Psoas muscle (tissue), 8 donors: ENCODE measurements around the gene CMSS1. TPM values are rescaled to one million over a fixed set of nuclear protein-coding genes. Genes with fewer than 3 reads are reported as not detected.
A peak's percentile ranks its signal among the peaks of the same experiment; 100 is the strongest.

ENCODE experiments used
- ATAC-seq, 4 donors: fragments of 200-7000 bp; cut with Tn5 transposase; one replicate each; pipeline ENCODE4 v1.9.1; 2020; ENCODE audit warnings: moderate library complexity in 3 of 4, mild to moderate bottlenecking in 2 of 4
- DNase-seq, 2 donors: peaks; one replicate each; pipeline ENCODE4 v3.0.0-alpha.2; 2020
- H3K27ac ChIP-seq: fragments of 200-600 bp; one replicate; pipeline ENCODE4 v1.8.0; 2022
- H3K27me3 ChIP-seq, 3 donors: fragments of 200-600 bp in 1 of 3; one replicate each; pipeline versions ENCODE4 v1.6.1 to v1.8.0; 2013 to 2022; ENCODE audit warnings: low read length in 2 of 3, mild to moderate bottlenecking in 2 of 3, moderate library complexity in 1 of 3; ENCODE audit not compliant: insufficient read depth in 3 of 3
- H3K36me3 ChIP-seq, 2 donors: fragments of 200-600 bp in 1 of 2; one replicate each; pipeline versions ENCODE4 v1.6.1 to v1.8.0; 2013 to 2022; ENCODE audit warnings: low read depth in 1 of 2, mild to moderate bottlenecking in 1 of 2, moderate library complexity in 1 of 2; ENCODE audit not compliant: insufficient read depth in 1 of 2
- H3K4me1 ChIP-seq: fragments of 200-600 bp; one replicate; pipeline ENCODE4 v1.8.0; 2022
- H3K4me3 ChIP-seq: fragments of 200-600 bp; one replicate; pipeline ENCODE4 v1.8.0; 2022; ENCODE audit warnings: mild to moderate bottlenecking
- H3K9me3 ChIP-seq: fragments of 200-600 bp; one replicate; pipeline ENCODE4 v1.8.0; 2022
- CTCF ChIP-seq: fragments of 200-600 bp; IDR thresholded peaks from one replicate; pipeline ENCODE4 v1.8.0; 2022; ENCODE audit warnings: antibody characterized with exemption
- WGBS, 3 donors: extraction: QIAGEN DNeasy Blood & Tissue Kit; methylation state at CpG; one replicate each; pipeline versions ENCODE4 v1.1.6 to v1.1.7; 2013; 5-methylcytosine and 5-hydroxymethylcytosine counted together
- intact Hi-C, 2 donors: fragments of 100-400 bp; cut with DNase I; formaldehyde crosslinking; loops; one replicate each; pipeline versions ENCODE4 v1.11.0 to v1.14.2; 2022
- polyA plus RNA-seq, 3 donors: library from polyadenylated mRNA; stranded (reverse); fragments of 200-250 nt; gene quantifications; one replicate each; pipeline ENCODE4 v1.2.3, GENCODE V29; 2013
- total RNA-seq, 4 donors: library from RNA; stranded (reverse); fragmentation: NEBNext Ultra II Directional in 2 of 4; extraction: Animal tissue kit (Norgen Biotek cat#: 25700) in 2 of 4; gene quantifications; one replicate each; pipeline versions ENCODE4 v1.2.1 to v1.2.4, GENCODE V29; 2021 to 2023
- donor health status: healthy with polysubstance abuse.
- donor health status: DM: no; HTN: no; CAD: no; lungs with moderate emphysema.
- donor health status: Bipolar disorder and iron deficiency.
- donor health status: healthy.
- donor health status: DM: yes; HTN: yes; CAD: no.
- donor health status: DM: no; HTN: no; CAD: no.
- donor health status: DM: no; HTN: no; CAD: no.
- donor health status: DM: yes; HTN: yes; CAD: no.

CMSS1 gene
- total and polyA plus RNA-seq, 7 donors = 18.4 to 174 (median 58.8) TPM

DNA sequence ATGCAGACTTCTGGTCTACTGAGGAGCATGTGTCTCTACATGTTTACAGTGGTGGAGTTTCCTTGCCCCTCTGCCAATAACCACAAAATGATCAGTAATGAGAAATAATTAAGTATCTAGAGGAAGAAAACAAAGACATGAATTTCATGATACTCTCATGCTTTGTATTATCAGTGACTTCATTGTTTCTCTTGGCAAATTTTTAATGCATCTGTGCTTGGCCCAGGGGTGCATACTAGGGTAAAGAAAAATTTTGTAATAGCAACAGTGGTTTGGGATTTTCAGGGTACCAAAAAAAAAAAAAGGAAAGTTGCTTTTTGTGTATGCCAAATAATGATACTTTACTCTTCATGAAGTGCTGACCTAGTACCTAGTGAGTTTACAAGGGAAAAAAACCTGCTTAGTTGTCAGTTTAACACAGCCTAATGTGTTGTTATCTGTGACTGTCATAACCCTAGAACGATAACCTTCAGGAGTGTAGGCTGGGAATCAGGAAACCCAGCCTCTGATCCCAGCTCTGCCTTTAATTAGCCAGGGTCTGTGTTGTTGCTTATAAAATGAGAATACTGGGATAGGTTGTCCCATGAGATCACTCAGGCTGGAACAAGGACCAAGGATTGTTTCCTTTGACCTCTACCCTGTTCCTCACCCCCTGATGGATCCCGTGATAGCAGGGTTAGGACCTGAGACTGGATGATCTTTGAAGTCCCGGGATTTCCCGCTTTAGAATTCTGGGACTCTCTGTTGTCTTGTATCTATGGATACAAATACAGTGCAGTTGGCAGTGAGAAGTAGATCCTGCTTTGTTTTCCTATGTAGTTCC, 117.5 kb downstream of the CMSS1 start:
- TF ChIP-seq CTCF = no peak
- 28 to 34% (median 31%) methylated on average over 4 of the region's 4 CpGs for WGBS, 3 donors
- H3K36me3 ChIP-seq = peaks cover 0 to 4% of the 10 kb centered on the region in 2 donors
- DNase-seq (no peak), ATAC-seq (peak in 3 of 4 donors; percentile 5 to 16 (median 10))
- peaks cover 44% of the 10 kb centered on the region for H3K4me1 ChIP-seq
- intact Hi-C loops = no loop called here
- peak overlapping the region; percentile 61 for H3K27ac ChIP-seq
- no peaks in the 10 kb centered on the region for H3K9me3 ChIP-seq
- no peaks in the 10 kb centered on the region for H3K27me3 ChIP-seq
- H3K4me3 ChIP-seq = no peak overlapping the region

DNA sequence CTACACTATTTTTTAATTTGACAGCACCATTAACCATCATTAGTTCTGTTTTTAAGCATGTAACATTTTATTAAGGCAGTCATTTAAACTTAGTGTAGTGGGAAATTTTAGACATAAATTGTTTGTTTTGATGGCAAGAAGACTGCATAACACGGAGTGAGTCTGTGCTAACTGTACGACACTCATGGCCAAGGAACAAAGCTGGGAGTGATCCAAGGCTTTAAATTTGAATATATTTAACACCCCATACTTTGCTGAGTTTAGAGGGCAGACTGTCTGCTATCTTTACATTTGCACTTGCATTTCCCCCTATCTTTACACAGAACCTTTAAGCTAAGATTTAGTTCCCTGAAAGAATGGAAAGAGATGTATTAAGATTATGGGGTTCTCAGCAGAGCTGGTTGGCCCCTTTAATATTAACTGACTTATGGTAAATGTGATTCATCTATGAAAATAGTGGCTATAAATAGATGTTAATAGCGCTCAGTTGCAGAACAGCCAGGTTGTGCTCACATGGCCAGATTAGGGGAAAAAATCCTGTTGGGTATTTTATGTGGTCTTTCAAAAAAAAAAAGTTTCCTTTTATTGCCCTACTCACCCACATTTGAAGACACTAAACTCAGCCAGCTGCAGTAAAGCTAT, 120.7 kb downstream of the CMSS1 start:
- Histone ChIP-seq H3K4me3 (no peak overlapping the region), H3K4me1 (peaks cover 45% of the 10 kb centered on the region), H3K36me3 (no peaks in the 10 kb centered on the region), H3K27ac (peak overlapping the region; percentile 50), H3K9me3 (no peaks in the 10 kb centered on the region), H3K27me3 (no peaks in the 10 kb centered on the region)
- no peak for TF ChIP-seq CTCF
- DNase-seq (no peak), ATAC-seq (peak; percentile 36 to 70 (median 56))
- WGBS, 3 donors = 37 to 72% (median 42%) methylated on average over 3 of the region's 3 CpGs
- intact Hi-C loops = no loop called here

GRCh38 chr3:99939876-99940275, 122.2 kb downstream of the CMSS1 start:
- no peaks in the 10 kb centered on the region for H3K36me3 ChIP-seq
- H3K4me1 ChIP-seq = peaks cover 55% of the 10 kb centered on the region
- intact Hi-C loops = no loop called here
- DNase-seq = no peak
- no peak overlapping the region for H3K4me3 ChIP-seq
- H3K27me3 ChIP-seq = no peaks in the 10 kb centered on the region
- peak overlapping the region; percentile 50 for H3K27ac ChIP-seq
- no peaks in the 10 kb centered on the region for H3K9me3 ChIP-seq
- WGBS, 3 donors = 55 to 78% (median 58%) methylated on average over 1 of the region's 1 CpG
- no peak for TF ChIP-seq CTCF
- no peak for ATAC-seq

- Histone ChIP-seq H3K27me3 (no peaks in the 10 kb centered on the region), H3K36me3 (no peaks in the 10 kb centered on the region), H3K27ac (peak overlapping the region; percentile 50), H3K4me3 (no peak overlapping the region), H3K9me3 (no peaks in the 10 kb centered on the region), H3K4me1 (peaks cover 60% of the 10 kb centered on the region)
- intact Hi-C loops = no loop called here
- WGBS, 3 donors = 64 to 84% (median 73%) methylated on average over 2 of the region's 2 CpGs
- ATAC-seq = no peak
- DNase-seq = no peak
- TF ChIP-seq CTCF = no peak
Measured at GRCh38 chr3:99940350-99940749, 122.7 kb downstream of the CMSS1 start.
